Right hindlimb (tissue), 1 donor: ENCODE results near the gene ARHGAP27.
"Not testable (repeated sequence)": the region's sequence is repeated elsewhere in the genome, so short reads cannot be mapped to it uniquely, and the experiment has no call there.

Experiments
- DNase-seq: peaks from one replicate; pipeline ENCODE4 v3.0.0-alpha.2; 2018

ARHGAP27 gene

GRCh38 chr17:45445901-45446743, 13.5 kb upstream of the ARHGAP27 start:
- peak; percentile 20 for DNase-seq

GRCh38 chr17:45444856-45445820, 12.5 kb upstream of the ARHGAP27 start:
- peak; percentile 4 for DNase-seq

GRCh38 chr17:45444301-45444700, 11.6 kb upstream of the ARHGAP27 start:
- not testable (repeated sequence) for DNase-seq

GRCh38 chr17:45443371-45444260, 10.9 kb upstream of the ARHGAP27 start:
- DNase-seq: peak; percentile 4

GRCh38 chr17:45441526-45442310, 9.0 kb upstream of the ARHGAP27 start:
- peak; percentile 13 for DNase-seq

- not testable (repeated sequence) for DNase-seq
Observed at GRCh38 chr17:45440839-45441515, 8.3 kb upstream of the ARHGAP27 start.

- no peak for DNase-seq
Observed at GRCh38 chr17:45440161-45440778, 7.6 kb upstream of the ARHGAP27 start.

- no peak for DNase-seq
Observed at GRCh38 chr17:45438931-45439610, 6.4 kb upstream of the ARHGAP27 start.

GRCh38 chr17:45437465-45438283, 5.0 kb upstream of the ARHGAP27 start:
- DNase-seq: no peak

- DNase-seq: no peak
Observed at GRCh38 chr17:45436625-45437464, 4.2 kb upstream of the ARHGAP27 start.

- DNase-seq: no peak
Observed at GRCh38 chr17:45436161-45436560, 3.5 kb upstream of the ARHGAP27 start.

GRCh38 chr17:45435481-45435880, 2.8 kb upstream of the ARHGAP27 start:
- DNase-seq: no peak

- DNase-seq: peak; percentile 26
Observed at GRCh38 chr17:45433159-45433535, 477 bp upstream of the ARHGAP27 start.

- peak; percentile 57 for DNase-seq
Observed at GRCh38 chr17:45431531-45432404, 902 bp downstream of the ARHGAP27 start.

GRCh38 chr17:45430738-45431530, 1.7 kb downstream of the ARHGAP27 start:
- peak; percentile 35 for DNase-seq
